BLaER1 (cell line): ENCODE results near the gene TMEM106C.
A peak's percentile ranks its signal among the peaks of the same experiment; 100 is the strongest.

Experiments used
- H3K27ac ChIP-seq: shearing (Covaris generic); formaldehyde crosslinking; 2 replicates; pipeline ENCODE4 v1.8.1; 2022
- H3K27me3 ChIP-seq: shearing (Covaris generic); formaldehyde crosslinking; 2 replicates; pipeline ENCODE4 v1.8.1; 2022
- H3K36me3 ChIP-seq: shearing (Covaris generic); formaldehyde crosslinking; 2 replicates; pipeline ENCODE4 v1.8.1; 2022
- H3K4me1 ChIP-seq: shearing (Covaris generic); formaldehyde crosslinking; 2 replicates; pipeline ENCODE4 v1.8.1; 2022
- H3K4me2 ChIP-seq: shearing (Covaris generic); formaldehyde crosslinking; 2 replicates; pipeline ENCODE4 v1.8.1; 2022
- H3K4me3 ChIP-seq: shearing (Covaris generic); formaldehyde crosslinking; 2 replicates; pipeline ENCODE4 v1.8.1; 2022
- H3K9ac ChIP-seq: shearing (Covaris generic); formaldehyde crosslinking; 2 replicates; pipeline ENCODE4 v1.8.1; 2022
- H3K9me3 ChIP-seq: shearing (Covaris generic); formaldehyde crosslinking; 2 replicates; pipeline ENCODE4 v1.8.1; 2022
- H4K20me1 ChIP-seq: shearing (Covaris generic); formaldehyde crosslinking; 2 replicates; pipeline ENCODE4 v1.8.1; 2022
- Cebpa-rat ChIP-seq: shearing (Covaris generic); IDR thresholded peaks from 2 replicates; pipeline ENCODE4 v1.8.1; 2022

Gene TMEM106C

GRCh38 chr12:48002414-48002730 is 39.0 kb downstream of the TMEM106C start:
- Histone ChIP-seq H4K20me1 (peaks cover 53% of the 10 kb centered on the region), H3K27ac (no peak overlapping the region), H3K4me1 (peaks cover 37% of the 10 kb centered on the region), H3K4me2 (peak overlapping the region; percentile 89), H3K27me3 (peaks cover 93% of the 10 kb centered on the region), H3K9me3 (no peaks in the 10 kb centered on the region), H3K4me3 (peak overlapping the region; percentile 60; the same call in 1 of the 2 replicates), H3K9ac (no peak overlapping the region), H3K36me3 (no peaks in the 10 kb centered on the region)
- TF ChIP-seq Cebpa-rat: no peak

GRCh38 chr12:48002773-48003218 is 39.4 kb downstream of the TMEM106C start:
- Histone ChIP-seq H3K9ac (no peak overlapping the region), H4K20me1 (peaks cover 53% of the 10 kb centered on the region), H3K27me3 (peaks cover 89% of the 10 kb centered on the region), H3K4me1 (peaks cover 37% of the 10 kb centered on the region), H3K4me2 (no peak overlapping the region), H3K4me3 (no peak overlapping the region), H3K36me3 (no peaks in the 10 kb centered on the region), H3K9me3 (no peaks in the 10 kb centered on the region), H3K27ac (no peak overlapping the region)
- TF ChIP-seq Cebpa-rat: no peak

GRCh38 chr12:48003226-48004052 is 40.0 kb downstream of the TMEM106C start:
- Histone ChIP-seq H3K27ac (no peak overlapping the region), H3K4me2 (peak overlapping the region; percentile 89), H3K27me3 (peaks cover 85% of the 10 kb centered on the region), H3K36me3 (no peaks in the 10 kb centered on the region), H4K20me1 (peaks cover 53% of the 10 kb centered on the region), H3K4me1 (peaks cover 37% of the 10 kb centered on the region), H3K4me3 (peak overlapping the region; percentile 64), H3K9ac (no peak overlapping the region), H3K9me3 (no peaks in the 10 kb centered on the region)
- TF ChIP-seq Cebpa-rat: no peak

- Histone ChIP-seq H3K36me3 (no peaks in the 10 kb centered on the region), H3K4me3 (peak within 1 kb of the TSS; percentile 64), H3K4me1 (peaks cover 37% of the 10 kb centered on the region), H4K20me1 (peaks cover 53% of the 10 kb centered on the region), H3K9ac (no peak within 1 kb of the TSS), H3K27me3 (peaks cover 80% of the 10 kb centered on the region), H3K9me3 (no peaks in the 10 kb centered on the region), H3K27ac (no peak within 1 kb of the TSS), H3K4me2 (peak within 1 kb of the TSS; percentile 89)
- TF ChIP-seq Cebpa-rat: no peak
These were observed 40.9 kb downstream of the TMEM106C start, which contains the start of gene COL2A1 for GRCh38 chr12:48004053-48004941. Gene COL2A1, minus strand, starts transcription at chr12:48004476. Its CDS starts 155 bp downstream, at chr12:48004321.

GRCh38 chr12:48005001-48005749 is 41.8 kb downstream of the TMEM106C start:
- Histone ChIP-seq H3K27me3 (peaks cover 71% of the 10 kb centered on the region), H3K4me3 (peak overlapping the region; percentile 64), H3K4me2 (peak overlapping the region; percentile 89), H3K27ac (no peak overlapping the region), H4K20me1 (peaks cover 53% of the 10 kb centered on the region), H3K9me3 (no peaks in the 10 kb centered on the region), H3K9ac (no peak overlapping the region), H3K36me3 (no peaks in the 10 kb centered on the region), H3K4me1 (peaks cover 37% of the 10 kb centered on the region)
- no peak for TF ChIP-seq Cebpa-rat

- Histone ChIP-seq H3K27ac (no peak overlapping the region), H3K4me2 (no peak overlapping the region), H3K36me3 (no peaks in the 10 kb centered on the region), H3K27me3 (peaks cover 66% of the 10 kb centered on the region), H3K9ac (no peak overlapping the region), H3K9me3 (no peaks in the 10 kb centered on the region), H3K4me3 (no peak overlapping the region), H3K4me1 (peaks cover 42% of the 10 kb centered on the region), H4K20me1 (peaks cover 48% of the 10 kb centered on the region)
- TF ChIP-seq Cebpa-rat: no peak
These were observed 42.3 kb downstream of the TMEM106C start for GRCh38 chr12:48005750-48006021.

- H3K9me3 ChIP-seq: no peaks in the 10 kb centered on the region
- peaks cover 33% of the 10 kb centered on the region for H4K20me1 ChIP-seq
- H3K27me3 ChIP-seq: peaks cover 51% of the 10 kb centered on the region
- H3K36me3 ChIP-seq: no peaks in the 10 kb centered on the region
- TF ChIP-seq Cebpa-rat: no peak
- peaks cover 29% of the 10 kb centered on the region for H3K4me1 ChIP-seq
- H3K9ac ChIP-seq: no peak overlapping the region
- H3K27ac ChIP-seq: no peak overlapping the region
- no peak overlapping the region for H3K4me3 ChIP-seq
- no peak overlapping the region for H3K4me2 ChIP-seq
These were observed 43.8 kb downstream of the TMEM106C start for GRCh38 chr12:48007206-48007605.

- Histone ChIP-seq H3K4me1 (peaks cover 24% of the 10 kb centered on the region), H3K27ac (no peak overlapping the region), H3K27me3 (peaks cover 39% of the 10 kb centered on the region), H3K4me3 (no peak overlapping the region), H3K4me2 (no peak overlapping the region), H4K20me1 (peaks cover 21% of the 10 kb centered on the region), H3K9me3 (no peaks in the 10 kb centered on the region), H3K9ac (no peak overlapping the region), H3K36me3 (no peaks in the 10 kb centered on the region)
- no peak for TF ChIP-seq Cebpa-rat
These were observed 45.0 kb downstream of the TMEM106C start for GRCh38 chr12:48008349-48008748.

- peaks cover 33% of the 10 kb centered on the region for H3K27me3 ChIP-seq
- no peak for TF ChIP-seq Cebpa-rat
- H4K20me1 ChIP-seq: peaks cover 15% of the 10 kb centered on the region
These were observed 45.6 kb downstream of the TMEM106C start for GRCh38 chr12:48008950-48009349.

More at GRCh38 chr12:48008950-48009349, 45.6 kb downstream of the TMEM106C start:
- Histone ChIP-seq H3K27ac (no peak overlapping the region), H3K36me3 (no peaks in the 10 kb centered on the region), H3K9me3 (no peaks in the 10 kb centered on the region), H3K4me2 (no peak overlapping the region), H3K4me3 (no peak overlapping the region), H3K4me1 (peaks cover 18% of the 10 kb centered on the region), H3K9ac (no peak overlapping the region)
